ENCODE measurements around the gene KCNAB2.

DNA sequence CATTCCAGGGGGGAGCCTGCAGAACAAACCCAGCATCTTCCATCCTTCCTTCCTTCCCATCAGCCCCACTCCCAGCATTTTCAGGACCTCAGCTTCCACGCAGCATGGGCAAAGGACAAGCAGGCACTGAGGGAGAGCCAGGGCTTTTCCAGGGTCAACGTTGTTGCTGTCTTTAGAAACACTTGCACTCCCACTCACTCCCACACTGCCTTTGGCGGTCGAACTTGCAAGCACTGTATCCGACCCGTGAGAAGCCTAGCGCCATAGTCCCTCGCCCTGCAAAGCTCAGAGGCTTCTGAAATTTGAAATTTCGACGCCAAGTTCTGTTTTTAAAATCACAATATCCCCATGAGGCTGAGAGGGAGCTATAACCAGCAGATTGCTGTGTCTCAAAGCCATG, 47.4 kb downstream of the KCNAB2 start:
- TF ChIP-seq EZH2 (IDR thresholded peaks at IDR 0.05; ENCODE audit: borderline replicate concordance), result no peak
- no peak for TF ChIP-seq CTCF (IDR thresholded peaks at IDR 0.05; ENCODE audit: poor library complexity)
- TF ChIP-seq EZH2phosphoT487 (IDR thresholded peaks at IDR 0.05; ENCODE audit: low read depth, severe bottlenecking, unreplicated experiment), result no peak

Data from hepatocyte (in vitro differentiated cells).